ENCODE results near the gene RACGAP1. TPM values are rescaled to one million over a fixed set of nuclear protein-coding genes. Genes with fewer than 3 reads are reported as not detected.

The RACGAP1 gene
- total RNA-seq, 1 experiment from 2014 or later, result 112 TPM

- Histone ChIP-seq H3K4me1 (replicated peaks; ENCODE audit: insufficient read depth) (no peaks in the 10 kb centered on the region), H3K27me3 (ENCODE audit: insufficient read depth, low read depth) (no peaks in the 10 kb centered on the region), H3F3A (ENCODE audit: insufficient read depth, low read depth) (no peaks in the 10 kb centered on the region), H3K4me3 (no peak overlapping the region), H3K79me2 (ENCODE audit: low read depth) (no peaks in the 10 kb centered on the region), H2AFZ (no peak overlapping the region), H4K20me1 (ENCODE audit: insufficient read depth) (no peaks in the 10 kb centered on the region), H3K36me3 (ENCODE audit: low read depth) (no peaks in the 10 kb centered on the region), H3K27ac (no peak overlapping the region), H3K4me2 (no peak overlapping the region), H3K9me2 (ENCODE audit: insufficient read depth) (no peaks in the 10 kb centered on the region), H3K9me3 (ENCODE audit: insufficient read depth, low read depth) (no peaks in the 10 kb centered on the region)
- POLR2A ChIA-PET (ENCODE audit: unreplicated experiment), result no interaction called here
- no TSS peak for BruUV-seq (replicated peaks)
- CTCF ChIA-PET, result interaction anchor here (0.7 kb wide), 1 partner anchor 121 kb away, joined by 5 read pairs; no protein-coding TSS in a partner anchor
- no peak for TF ChIP-seq EZH2 (IDR thresholded peaks at IDR 0.05; ENCODE audit: low read depth)
- no peak for TF ChIP-seq CTCF (conservative IDR thresholded peaks at IDR 0.05)
- no peak for DNase-seq
- intact Hi-C loops (cut with micrococcal nuclease; ENCODE audit: unreplicated experiment), result no loop called here
Measured at GRCh38 chr12:49953151-49953550, 72.1 kb downstream of the RACGAP1 start.

GRCh38 chr12:49952391-49953055 is 72.8 kb downstream of the RACGAP1 start:
- Histone ChIP-seq H4K20me1 (ENCODE audit: insufficient read depth) (no peaks in the 10 kb centered on the region), H3K9me2 (ENCODE audit: insufficient read depth) (no peaks in the 10 kb centered on the region), H3K4me3 (no peak overlapping the region), H3K36me3 (ENCODE audit: low read depth) (no peaks in the 10 kb centered on the region), H3K27ac (no peak overlapping the region), H3K27me3 (ENCODE audit: insufficient read depth, low read depth) (no peaks in the 10 kb centered on the region), H3F3A (ENCODE audit: insufficient read depth, low read depth) (no peaks in the 10 kb centered on the region), H3K4me1 (replicated peaks; ENCODE audit: insufficient read depth) (no peaks in the 10 kb centered on the region), H3K9me3 (ENCODE audit: insufficient read depth, low read depth) (no peaks in the 10 kb centered on the region), H2AFZ (no peak overlapping the region), H3K4me2 (no peak overlapping the region), H3K79me2 (ENCODE audit: low read depth) (no peaks in the 10 kb centered on the region)
- CTCF ChIA-PET, result no interaction called here
- POLR2A ChIA-PET (ENCODE audit: unreplicated experiment), result no interaction called here
- no peak for DNase-seq
- no TSS peak for BruUV-seq (replicated peaks)
- intact Hi-C loops (cut with micrococcal nuclease; ENCODE audit: unreplicated experiment), result no loop called here
- TF ChIP-seq CTCF (conservative IDR thresholded peaks at IDR 0.05) (no peak), EZH2 (IDR thresholded peaks at IDR 0.05; ENCODE audit: low read depth) (no peak)

- Histone ChIP-seq H3K27me3 (ENCODE audit: insufficient read depth, low read depth) (no peaks in the 10 kb centered on the region), H3K4me1 (replicated peaks; ENCODE audit: insufficient read depth) (no peaks in the 10 kb centered on the region), H3K36me3 (ENCODE audit: low read depth) (no peaks in the 10 kb centered on the region), H3K79me2 (ENCODE audit: low read depth) (no peaks in the 10 kb centered on the region), H3K9me2 (ENCODE audit: insufficient read depth) (no peaks in the 10 kb centered on the region), H3K9me3 (ENCODE audit: insufficient read depth, low read depth) (no peaks in the 10 kb centered on the region), H2AFZ (no peak overlapping the region), H3K4me2 (no peak overlapping the region), H3K27ac (no peak overlapping the region), H3F3A (ENCODE audit: insufficient read depth, low read depth) (no peaks in the 10 kb centered on the region), H3K4me3 (no peak overlapping the region), H4K20me1 (ENCODE audit: insufficient read depth) (no peaks in the 10 kb centered on the region)
- ChIA-PET POLR2A (ENCODE audit: unreplicated experiment) (no interaction called here), CTCF (interaction anchor here (0.6 kb wide), 1 partner anchor 517 kb away, joined by 10 read pairs; no protein-coding TSS in a partner anchor)
- intact Hi-C loops (cut with micrococcal nuclease; ENCODE audit: unreplicated experiment), result no loop called here
- DNase-seq, result no peak
- TF ChIP-seq EZH2 (IDR thresholded peaks at IDR 0.05; ENCODE audit: low read depth), result no peak
- TF ChIP-seq CTCF (conservative IDR thresholded peaks at IDR 0.05), result no peak
- no TSS peak for BruUV-seq (replicated peaks)
Measured at GRCh38 chr12:49951411-49952240, 73.7 kb downstream of the RACGAP1 start.

Measured in PC-9 (cell line).